ENCODE data around the gene PQBP1. TPM values are rescaled to one million over a fixed set of nuclear protein-coding genes. Genes with fewer than 3 reads are reported as not detected.

The PQBP1 gene
- total RNA-seq, 2 donors from 2014 or later = 43.6 to 48.1 TPM

- no peak for DNase-seq
- no peak for ATAC-seq
- Histone ChIP-seq H3K9me3 (no peaks in the 10 kb centered on the region), H3K36me3 (replicated peaks in 1 of 2; ENCODE audit: insufficient read depth in 1 of 2, low read depth in 2 of 2) (no peaks in the 10 kb centered on the region), H3K27ac (no peak overlapping the region), H3K27me3 (no peaks in the 10 kb centered on the region), H3K4me3 (no peak overlapping the region), H3K4me1 (peaks cover 20% of the 10 kb centered on the region)
- intact Hi-C loops (cut with DNase I) = no loop called here
- TF ChIP-seq CTCF (IDR thresholded peaks at IDR 0.05) = no peak
- TF ChIP-seq POLR2A (IDR thresholded peaks at IDR 0.05) = no peak
- WGBS, 2 donors = 73% methylated on average over 2 of the region's 2 CpGs; no CpG with 5 or more reads in 1 of the 2 donors
Observed at GRCh38 chrX:48940404-48940955, 42.8 kb downstream of the PQBP1 start.

- TF ChIP-seq POLR2A (IDR thresholded peaks at IDR 0.05) (no peak), CTCF (IDR thresholded peaks at IDR 0.05) (no peak)
- DNase-seq (no peak), ATAC-seq (no peak)
- no peak overlapping the region for H3K4me3 ChIP-seq
- peaks cover 29% of the 10 kb centered on the region for H3K4me1 ChIP-seq
- H3K27ac ChIP-seq = no peak overlapping the region
- H3K27me3 ChIP-seq = no peaks in the 10 kb centered on the region
- H3K36me3 ChIP-seq (replicated peaks in 1 of 2; ENCODE audit: insufficient read depth in 1 of 2, low read depth in 2 of 2) = no peaks in the 10 kb centered on the region
- intact Hi-C loops (cut with DNase I) = no loop called here
- 83% methylated on average over 1 to 2 of the region's 2 CpGs for WGBS, 2 donors
- H3K9me3 ChIP-seq = no peaks in the 10 kb centered on the region
Observed at GRCh38 chrX:48942895-48943294, 45.2 kb downstream of the PQBP1 start.

- Histone ChIP-seq H3K9me3 (no peaks in the 10 kb centered on the region), H3K36me3 (replicated peaks in 1 of 2; ENCODE audit: insufficient read depth in 1 of 2, low read depth in 2 of 2) (no peaks in the 10 kb centered on the region), H3K4me3 (no peak overlapping the region), H3K27me3 (no peaks in the 10 kb centered on the region), H3K4me1 (peaks cover 24% of the 10 kb centered on the region), H3K27ac (no peak overlapping the region)
- 41 to 50% methylated on average over 5 to 8 of the region's 8 CpGs for WGBS, 2 donors
- DNase-seq (peak; percentile 52 to 65 (median 60)), ATAC-seq (peak; percentile 53)
- intact Hi-C loops (cut with DNase I) = no loop called here
- TF ChIP-seq CTCF (IDR thresholded peaks at IDR 0.05) (peak; percentile 44 to 67 (median 60)), POLR2A (IDR thresholded peaks at IDR 0.05) (no peak)
Observed at GRCh38 chrX:48945517-48946348, 48.0 kb downstream of the PQBP1 start.

- peaks cover 21% of the 10 kb centered on the region for H3K4me1 ChIP-seq
- H3K36me3 ChIP-seq (replicated peaks in 1 of 2; ENCODE audit: insufficient read depth in 1 of 2, low read depth in 2 of 2) = no peaks in the 10 kb centered on the region
- 86% methylated on average over 1 of the region's 1 CpG; no CpG with 5 or more reads in 1 of the 2 donors for WGBS, 2 donors
- DNase-seq = no peak
- intact Hi-C loops (cut with DNase I) = no loop called here
- no peak overlapping the region for H3K27ac ChIP-seq
- ATAC-seq = no peak
- TF ChIP-seq POLR2A (IDR thresholded peaks at IDR 0.05) (no peak), CTCF (IDR thresholded peaks at IDR 0.05) (no peak)
- H3K4me3 ChIP-seq = no peak overlapping the region
- no peaks in the 10 kb centered on the region for H3K27me3 ChIP-seq
- no peaks in the 10 kb centered on the region for H3K9me3 ChIP-seq
Observed at GRCh38 chrX:48948589-48948988, 50.9 kb downstream of the PQBP1 start.

Other genes with a start within 250 kb of the PQBP1 start
- gene WAS, start 214.1 kb upstream of the PQBP1 start, total RNA-seq = 1 to 10 TPM in 1 of 2 donors, not detected in 1; 1.0 TPM
- gene SUV39H1, start 201.2 kb upstream of the PQBP1 start, total RNA-seq = 1 to 10 TPM; 2.1 to 2.6 TPM
- not detected for gene GLOD5, start 136.2 kb upstream of the PQBP1 start, total RNA-seq
- gene GATA1, start 111.3 kb upstream of the PQBP1 start, total RNA-seq = not detected
- gene HDAC6, start 95.9 kb upstream of the PQBP1 start, total RNA-seq = 10 to 100 TPM; 34.5 to 75.5 TPM
- gene ERAS, start 71.4 kb upstream of the PQBP1 start, total RNA-seq = not detected
- 100 to 1,000 TPM; 110 to 196 TPM for gene PCSK1N, start 62.3 kb upstream of the PQBP1 start, total RNA-seq
- gene TIMM17B, start 162 bp upstream of the PQBP1 start, total RNA-seq = 10 to 100 TPM; 24.4 to 35.3 TPM
- gene SLC35A2, start 13.7 kb downstream of the PQBP1 start, total RNA-seq = 10 to 100 TPM; 12.5 to 20.1 TPM
- gene PIM2, start 21.1 kb downstream of the PQBP1 start, total RNA-seq = 1 to 10 TPM; 2.3 to 7.9 TPM
- 10 to 100 TPM; 23.6 to 40.2 TPM for gene OTUD5, start 59.7 kb downstream of the PQBP1 start, total RNA-seq
- gene KCND1, start 73.9 kb downstream of the PQBP1 start, total RNA-seq = 1 to 10 TPM in 1 of 2 donors, under 1 TPM in 1; 0.52 to 1.3 TPM
- gene GRIPAP1, start 104.3 kb downstream of the PQBP1 start, total RNA-seq = 10 to 100 TPM; 22.8 to 42.5 TPM
- 10 to 100 TPM; 24.9 to 71.9 TPM for gene TFE3, start 145.4 kb downstream of the PQBP1 start, total RNA-seq
- gene CCDC120, start 161.1 kb downstream of the PQBP1 start, total RNA-seq = 10 to 100 TPM in 1 of 2 donors, 1 to 10 TPM in 1; 6.5 to 13.8 TPM
- gene PRAF2, start 176.1 kb downstream of the PQBP1 start, total RNA-seq = 10 to 100 TPM in 1 of 2 donors, 1 to 10 TPM in 1; 5.4 to 10.9 TPM
- gene WDR45, start 182.0 kb downstream of the PQBP1 start, total RNA-seq = 10 to 100 TPM; 59.4 to 77.1 TPM
- 10 to 100 TPM; 12.9 to 15.3 TPM for gene GPKOW, start 225.8 kb downstream of the PQBP1 start, total RNA-seq